PC-3 (cell line): Measurements from ENCODE around the gene SH3BP5L. TPM values are rescaled to one million over a fixed set of nuclear protein-coding genes. Genes with fewer than 3 reads are reported as not detected.

Experiments used
- ATAC-seq: fragments of 200-7000 bp; cut with Tn5 transposase; 2 replicates; pipeline ENCODE4 v1.9.1; 2020; ENCODE audit warnings: mild to moderate bottlenecking, moderate library complexity
- BruUV-seq: library from RNA; stranded (reverse); fragments of 400-500 nt; replicated peaks from 2 replicates; lab custom pipeline; 2021; lab: Mats Ljungman, UMichigan
- CTCF ChIA-PET: fragments of 300-600 bp; sonication (Branson Sonifier 250); formaldehyde crosslinking; loops from one replicate; lab custom pipeline; 2022; ENCODE audit warnings: antibody characterized with exemption; lab: Charles Lee
- POLR2A ChIA-PET: fragments of 300-600 bp; sonication (Branson Sonifier 250); formaldehyde crosslinking; loops from one replicate; lab custom pipeline; 2022; ENCODE audit warnings: antibody characterized with exemption; ENCODE audit not compliant: unreplicated experiment; lab: Charles Lee
- DNase-seq: peaks from one replicate; pipeline ENCODE4 v3.0.0-alpha.2; 2015
- H2AFZ ChIP-seq: fragments of 300-600 bp; sonication (generic); 2 replicates; pipeline ENCODE4 v1.6.0; 2016; ENCODE audit warnings: antibody characterized with exemption, low read length
- H3F3A ChIP-seq: fragments of 300-600 bp; sonication (generic); one replicate; pipeline ENCODE4 v1.6.0; 2017; ENCODE audit warnings: antibody characterized with exemption, low read length, control low read depth, mild to moderate bottlenecking; ENCODE audit not compliant: unreplicated experiment
- H3K27ac ChIP-seq: fragments of 300-600 bp; sonication (generic); 2 replicates; pipeline ENCODE4 v1.5.1; 2016; ENCODE audit warnings: mild to moderate bottlenecking, low read length
- H3K27me3 ChIP-seq: fragments of 300-600 bp; sonication (generic); 2 replicates; pipeline ENCODE4 v1.6.1; 2016; ENCODE audit warnings: low read length, mixed read lengths
- H3K36me3 ChIP-seq: fragments of 300-600 bp; sonication (generic); 2 replicates; pipeline ENCODE4 v1.6.1; 2016; ENCODE audit warnings: low read depth, mixed run types, low read length, mixed read lengths
- H3K4me1 ChIP-seq: fragments of 300-600 bp; sonication (generic); 2 replicates; pipeline ENCODE4 v1.5.1; 2016; ENCODE audit warnings: low read length; ENCODE audit not compliant: insufficient read depth
- H3K4me2 ChIP-seq: fragments of 300-600 bp; sonication (generic); 2 replicates; pipeline ENCODE4 v1.6.0; 2016; ENCODE audit warnings: low read length
- H3K4me3 ChIP-seq: fragments of 300-600 bp; sonication (generic); 2 replicates; pipeline ENCODE4 v1.5.1; 2016; ENCODE audit warnings: mild to moderate bottlenecking, low read length, mixed read lengths
- H3K79me2 ChIP-seq: fragments of 300-600 bp; sonication (generic); 2 replicates; pipeline ENCODE4 v1.6.1; 2017; ENCODE audit warnings: low read length, mixed read lengths
- H3K9ac ChIP-seq: fragments of 300-600 bp; sonication (generic); 2 replicates; pipeline ENCODE4 v1.6.0; 2016; ENCODE audit warnings: mild to moderate bottlenecking, low read length
- H3K9me2 ChIP-seq: fragments of 300-600 bp; sonication (generic); replicated peaks from 2 replicates; pipeline ENCODE4 v1.6.1; 2016; ENCODE audit warnings: mixed run types, low read length, mixed read lengths
- H3K9me3 ChIP-seq: fragments of 300-600 bp; sonication (generic); 2 replicates; pipeline ENCODE4 v1.6.1; 2016; ENCODE audit warnings: low read length, mixed read lengths
- H4K20me1 ChIP-seq: fragments of 300-600 bp; sonication (generic); 2 replicates; pipeline ENCODE4 v1.6.1; 2016; ENCODE audit warnings: low read length, mixed read lengths
- CTCF ChIP-seq: fragments of 300-600 bp; sonication (generic); conservative IDR thresholded peaks from 2 replicates; pipeline ENCODE4 v1.5.1; 2017; ENCODE audit warnings: antibody characterized with exemption, low read depth, mild to moderate bottlenecking, low read length
- EZH2 ChIP-seq: fragments of 300-600 bp; sonication (generic); IDR thresholded peaks from one replicate; pipeline ENCODE4 v1.6.1; 2017; ENCODE audit warnings: antibody characterized with exemption, mild to moderate bottlenecking, low read length; ENCODE audit not compliant: unreplicated experiment
- EZH2phosphoT487 ChIP-seq: fragments of 300-600 bp; sonication (generic); IDR thresholded peaks from 2 replicates; pipeline ENCODE4 v1.6.1; 2018; ENCODE audit warnings: mild to moderate bottlenecking, antibody characterized with exemption, low read length, borderline replicate concordance
- intact Hi-C: fragments of 100-400 bp; cut with micrococcal nuclease; formaldehyde crosslinking; loops from 2 replicates; pipeline ENCODE4 v1.9.0; 2023
- total RNA-seq: library from RNA; depleted of rRNA; stranded (reverse); fragments of >200 nt; gene quantifications from 2 replicates; pipeline ENCODE4 v1.2.3, GENCODE V29; 2014

Gene SH3BP5L
- total RNA-seq, 1 experiment from 2014 or later = 63.5 TPM

DNA sequence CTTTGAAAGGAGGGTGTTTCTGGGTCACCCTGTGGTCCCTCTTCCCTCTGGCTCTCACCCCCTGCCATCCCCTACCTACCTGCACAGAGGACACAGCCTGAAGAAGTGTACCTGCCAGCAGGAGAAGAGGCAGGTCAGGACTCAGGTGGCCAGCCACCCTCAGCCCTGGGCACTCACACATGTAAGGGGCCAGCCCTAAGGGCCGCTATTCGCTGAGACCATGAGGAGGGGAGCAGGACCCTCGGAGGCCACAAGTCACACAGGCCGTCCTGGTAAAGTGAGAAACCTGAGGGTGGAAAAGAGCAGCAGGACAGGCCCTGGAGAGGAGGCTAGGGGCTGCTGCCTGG lies 32.0 kb upstream of the SH3BP5L start:
- ChIA-PET POLR2A (no interaction called here), CTCF (interaction anchor here (1.5 kb wide), 1 partner anchor 15 kb away, joined by 6 read pairs; no protein-coding TSS in a partner anchor)
- H3K4me1 ChIP-seq = peaks cover 32% of the 10 kb centered on the region
- DNase-seq = no peak
- H3K27me3 ChIP-seq = no peaks in the 10 kb centered on the region
- H3K79me2 ChIP-seq = peaks cover 31% of the 10 kb centered on the region
- H2AFZ ChIP-seq = peak overlapping the region; percentile 91
- TF ChIP-seq EZH2 (no peak), EZH2phosphoT487 (no peak), CTCF (no peak)
- peak overlapping the region; percentile 89 for H3K4me2 ChIP-seq
- intact Hi-C loops = loop anchor here (1.0 kb wide), 2 partner anchors 19 to 31 kb away; partner anchors contain the start of gene ZNF672
- peak; percentile 3 for ATAC-seq
- H3K27ac ChIP-seq = peak overlapping the region; percentile 58
- no peaks in the 10 kb centered on the region for H3F3A ChIP-seq
- no peaks in the 10 kb centered on the region for H3K9me3 ChIP-seq
- peaks cover 28% of the 10 kb centered on the region for H3K36me3 ChIP-seq
- BruUV-seq = no TSS peak
- peak overlapping the region; percentile 75 for H3K4me3 ChIP-seq
- no peaks in the 10 kb centered on the region for H4K20me1 ChIP-seq
- H3K9me2 ChIP-seq = no peaks in the 10 kb centered on the region
- H3K9ac ChIP-seq = peak overlapping the region; percentile 88

DNA sequence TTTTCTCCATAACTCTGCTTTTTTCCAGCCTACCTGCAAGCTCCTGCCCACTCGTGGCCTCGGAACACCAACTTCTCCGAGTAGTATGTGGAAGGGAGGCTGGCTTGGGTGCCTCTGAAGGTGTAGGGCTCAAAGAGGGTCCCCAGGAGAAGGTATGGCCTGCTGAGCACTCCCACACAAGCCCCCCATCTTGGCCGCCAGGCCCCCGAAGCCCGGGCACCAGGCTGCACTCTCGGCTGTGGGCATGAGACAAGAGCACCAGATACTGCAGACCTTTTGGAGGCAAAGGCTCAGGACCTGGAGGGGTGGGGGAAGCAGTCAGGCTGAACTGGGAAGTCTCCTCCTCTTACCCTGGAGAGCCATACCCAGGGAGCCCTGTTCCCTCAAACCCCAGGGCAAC lies 31.5 kb upstream of the SH3BP5L start:
- peak overlapping the region; percentile 88 for H3K9ac ChIP-seq

More for the DNA sequence above, 31.5 kb upstream of the SH3BP5L start:
- POLR2A ChIA-PET = no interaction called here
- H3K36me3 ChIP-seq = peaks cover 28% of the 10 kb centered on the region
- no peak overlapping the region for H3K27ac ChIP-seq
- DNase-seq (no peak), ATAC-seq (no peak)
- H3K9me2 ChIP-seq = no peaks in the 10 kb centered on the region
- H3F3A ChIP-seq = no peaks in the 10 kb centered on the region
- H2AFZ ChIP-seq = peak overlapping the region; percentile 91; the same call in 1 of the 2 replicates
- peaks cover 31% of the 10 kb centered on the region for H3K79me2 ChIP-seq
- peaks cover 30% of the 10 kb centered on the region for H3K4me1 ChIP-seq
- no peaks in the 10 kb centered on the region for H3K27me3 ChIP-seq
- CTCF ChIA-PET = no interaction called here
- H4K20me1 ChIP-seq = no peaks in the 10 kb centered on the region
- BruUV-seq = no TSS peak
- peak overlapping the region; percentile 75 for H3K4me3 ChIP-seq
- TF ChIP-seq EZH2phosphoT487 (no peak), CTCF (no peak), EZH2 (no peak)
- H3K9me3 ChIP-seq = no peaks in the 10 kb centered on the region
- H3K4me2 ChIP-seq = peak overlapping the region; percentile 89
- intact Hi-C loops = no loop called here
